ENCODE data around the gene SPECC1L.
"Not testable (repeated sequence)": the region's sequence is repeated elsewhere in the genome, so short reads cannot be mapped to it uniquely, and the experiment has no call there.

SPECC1L gene

GRCh38 chr22:24294913-24295312, 24.3 kb downstream of the SPECC1L start:
- H3K36me3 ChIP-seq (ENCODE audit: control insufficient read depth in 1 of 2, insufficient read depth in 2 of 2, low read length in 2 of 2); H4K91ac ChIP-seq (ENCODE audit: low read depth, low read length); H3K4me3 ChIP-seq (ENCODE audit: low read depth, low read length); H3K4me1 ChIP-seq (ENCODE audit: control insufficient read depth in 1 of 2, insufficient read depth in 2 of 2, low read length in 2 of 2); H3K4ac ChIP-seq (ENCODE audit: low read depth, low read length); H2BK5ac ChIP-seq (ENCODE audit: low read depth, low read length, poor library complexity); H3K9ac ChIP-seq (ENCODE audit: low read length); H3K14ac ChIP-seq (ENCODE audit: low read length); H2BK120ac ChIP-seq (ENCODE audit: insufficient read depth, low read length, poor library complexity); H3K79me2 ChIP-seq (ENCODE audit: control insufficient read depth, insufficient read depth, low read length, poor library complexity); H2AFZ ChIP-seq (ENCODE audit: insufficient read depth, low read length, poor library complexity); H3K23ac ChIP-seq (ENCODE audit: low read length); H3K4me2 ChIP-seq (ENCODE audit: low read length); H4K8ac ChIP-seq (ENCODE audit: low read depth, low read length); H2AK5ac ChIP-seq (ENCODE audit: low read length); H3K27me3 ChIP-seq (ENCODE audit: insufficient read depth, low read length); H3K27ac ChIP-seq (ENCODE audit: low read depth, low read length); H3K9me3 ChIP-seq (ENCODE audit: insufficient read depth, low read depth, low read length); H2BK12ac ChIP-seq (ENCODE audit: low read length); H4K12ac ChIP-seq (ENCODE audit: low read depth, low read length); DNase-seq; H3K79me1 ChIP-seq (ENCODE audit: low read length); H3K18ac ChIP-seq (ENCODE audit: low read length): not testable (repeated sequence)
- no CpG with 5 or more reads among the region's 1 CpG for WGBS (ENCODE audit: extremely low coverage, insufficient coverage, insufficient read length)

- not testable (repeated sequence) for H3K36me3 ChIP-seq (ENCODE audit: control insufficient read depth in 1 of 2, insufficient read depth in 2 of 2, low read length in 2 of 2); H3K4me2 ChIP-seq (ENCODE audit: low read length); H2BK120ac ChIP-seq (ENCODE audit: insufficient read depth, low read length, poor library complexity); H3K79me2 ChIP-seq (ENCODE audit: control insufficient read depth, insufficient read depth, low read length, poor library complexity); H3K9ac ChIP-seq (ENCODE audit: low read length); H3K27me3 ChIP-seq (ENCODE audit: insufficient read depth, low read length); H3K79me1 ChIP-seq (ENCODE audit: low read length); H4K91ac ChIP-seq (ENCODE audit: low read depth, low read length); H2BK5ac ChIP-seq (ENCODE audit: low read depth, low read length, poor library complexity); H2AK5ac ChIP-seq (ENCODE audit: low read length); H2BK12ac ChIP-seq (ENCODE audit: low read length); H3K4ac ChIP-seq (ENCODE audit: low read depth, low read length); H3K4me3 ChIP-seq (ENCODE audit: low read depth, low read length); H3K14ac ChIP-seq (ENCODE audit: low read length); H3K9me3 ChIP-seq (ENCODE audit: insufficient read depth, low read depth, low read length); DNase-seq; H2AFZ ChIP-seq (ENCODE audit: insufficient read depth, low read length, poor library complexity); H3K18ac ChIP-seq (ENCODE audit: low read length); H3K27ac ChIP-seq (ENCODE audit: low read depth, low read length); H4K8ac ChIP-seq (ENCODE audit: low read depth, low read length); H3K23ac ChIP-seq (ENCODE audit: low read length); H4K12ac ChIP-seq (ENCODE audit: low read depth, low read length)
- H3K4me1 ChIP-seq (ENCODE audit: control insufficient read depth in 1 of 2, insufficient read depth in 2 of 2, low read length in 2 of 2) = peaks cover 7 to 13% of the 10 kb centered on the region in 2 experiments
- no CpG with 5 or more reads among the region's 4 CpGs for WGBS (ENCODE audit: extremely low coverage, insufficient coverage, insufficient read length)
Measured at GRCh38 chr22:24298497-24299155, 28.0 kb downstream of the SPECC1L start.

DNA sequence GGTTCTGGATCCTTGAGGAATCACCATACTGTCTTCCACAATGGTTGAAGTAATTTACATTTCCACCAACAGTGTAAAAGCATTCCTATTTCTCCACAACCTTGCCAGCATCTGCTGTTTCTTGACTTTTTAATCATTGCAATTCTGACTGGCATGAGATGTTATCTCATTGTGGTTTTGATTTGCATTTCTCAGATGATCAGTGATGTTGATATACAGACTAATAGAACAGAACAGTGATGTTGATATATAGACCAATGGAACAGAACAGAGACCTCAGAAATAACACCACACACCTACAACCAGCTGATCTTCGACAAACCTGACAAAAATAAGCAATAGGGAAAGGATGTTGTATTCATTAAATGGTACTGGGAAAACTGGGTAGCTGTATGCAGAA, 29.9 kb downstream of the SPECC1L start:
- H3K4me3 ChIP-seq (ENCODE audit: low read depth, low read length); H4K91ac ChIP-seq (ENCODE audit: low read depth, low read length); H2AFZ ChIP-seq (ENCODE audit: insufficient read depth, low read length, poor library complexity); H2BK5ac ChIP-seq (ENCODE audit: low read depth, low read length, poor library complexity); H3K27ac ChIP-seq (ENCODE audit: low read depth, low read length); H2AK5ac ChIP-seq (ENCODE audit: low read length); H3K23ac ChIP-seq (ENCODE audit: low read length); H2BK120ac ChIP-seq (ENCODE audit: insufficient read depth, low read length, poor library complexity); H4K12ac ChIP-seq (ENCODE audit: low read depth, low read length); H3K9ac ChIP-seq (ENCODE audit: low read length); H3K79me1 ChIP-seq (ENCODE audit: low read length); H3K36me3 ChIP-seq (ENCODE audit: control insufficient read depth in 1 of 2, insufficient read depth in 2 of 2, low read length in 2 of 2); H2BK12ac ChIP-seq (ENCODE audit: low read length); H3K27me3 ChIP-seq (ENCODE audit: insufficient read depth, low read length); H3K14ac ChIP-seq (ENCODE audit: low read length); H4K8ac ChIP-seq (ENCODE audit: low read depth, low read length); H3K4me2 ChIP-seq (ENCODE audit: low read length); H3K18ac ChIP-seq (ENCODE audit: low read length); DNase-seq; H3K4ac ChIP-seq (ENCODE audit: low read depth, low read length); H3K9me3 ChIP-seq (ENCODE audit: insufficient read depth, low read depth, low read length); H3K79me2 ChIP-seq (ENCODE audit: control insufficient read depth, insufficient read depth, low read length, poor library complexity): not testable (repeated sequence)
- peaks cover 8 to 16% of the 10 kb centered on the region in 2 experiments for H3K4me1 ChIP-seq (ENCODE audit: control insufficient read depth in 1 of 2, insufficient read depth in 2 of 2, low read length in 2 of 2)
- no CpG with 5 or more reads among the region's 1 CpG for WGBS (ENCODE audit: extremely low coverage, insufficient coverage, insufficient read length)

DNA sequence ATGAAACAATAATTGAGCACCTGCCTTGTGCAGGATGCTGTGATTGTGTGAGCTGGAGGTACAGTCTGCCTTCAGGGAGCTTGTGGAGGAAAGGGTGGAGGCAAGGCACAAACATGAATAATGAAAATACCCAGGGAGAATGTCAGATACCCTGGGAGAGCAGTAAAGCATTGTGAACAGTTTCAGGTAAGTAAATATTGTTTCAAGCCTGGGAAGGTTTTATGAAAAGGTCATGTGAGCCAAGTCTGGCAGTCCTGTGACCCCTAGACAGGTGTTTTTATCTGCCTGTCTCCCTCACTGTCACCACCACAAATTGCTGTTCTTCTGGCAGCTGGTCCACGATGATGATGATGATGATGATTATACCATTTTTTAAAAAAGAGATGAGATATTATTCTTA, 32.0 kb downstream of the SPECC1L start:
- no peak overlapping the region for H2AK5ac ChIP-seq (ENCODE audit: low read length)
- no peak overlapping the region for H2BK120ac ChIP-seq (ENCODE audit: insufficient read depth, low read length, poor library complexity)
- no peak overlapping the region for H3K9ac ChIP-seq (ENCODE audit: low read length)
- H3K27ac ChIP-seq (ENCODE audit: low read depth, low read length) = no peak overlapping the region
- H3K4me3 ChIP-seq (ENCODE audit: low read depth, low read length) = no peak overlapping the region
- no peak overlapping the region for H2BK12ac ChIP-seq (ENCODE audit: low read length)
- H2AFZ ChIP-seq (ENCODE audit: insufficient read depth, low read length, poor library complexity) = no peak overlapping the region
- H3K14ac ChIP-seq (ENCODE audit: low read length) = no peak overlapping the region
- H4K8ac ChIP-seq (ENCODE audit: low read depth, low read length) = no peak overlapping the region
- no peak overlapping the region for H3K18ac ChIP-seq (ENCODE audit: low read length)
- peaks cover 1% of the 10 kb centered on the region for H3K79me1 ChIP-seq (ENCODE audit: low read length)
- H2BK5ac ChIP-seq (ENCODE audit: low read depth, low read length, poor library complexity) = no peak overlapping the region
- no peak overlapping the region for H4K91ac ChIP-seq (ENCODE audit: low read depth, low read length)
- H3K36me3 ChIP-seq (ENCODE audit: control insufficient read depth in 1 of 2, insufficient read depth in 2 of 2, low read length in 2 of 2) = peaks cover 4 to 7% of the 10 kb centered on the region in 2 experiments
- no peak overlapping the region for H4K12ac ChIP-seq (ENCODE audit: low read depth, low read length)
- no peak overlapping the region for H3K4me2 ChIP-seq (ENCODE audit: low read length)
- no peak overlapping the region for H3K23ac ChIP-seq (ENCODE audit: low read length)
- H3K4ac ChIP-seq (ENCODE audit: low read depth, low read length) = no peak overlapping the region
- no CpG with 5 or more reads among the region's 1 CpG for WGBS (ENCODE audit: extremely low coverage, insufficient coverage, insufficient read length)
- H3K4me1 ChIP-seq (ENCODE audit: control insufficient read depth in 1 of 2, insufficient read depth in 2 of 2, low read length in 2 of 2) = peaks cover 8 to 16% of the 10 kb centered on the region in 2 experiments
- DNase-seq = no peak
- no peaks in the 10 kb centered on the region for H3K27me3 ChIP-seq (ENCODE audit: insufficient read depth, low read length)
- H3K79me2 ChIP-seq (ENCODE audit: control insufficient read depth, insufficient read depth, low read length, poor library complexity) = peaks cover 2% of the 10 kb centered on the region
- H3K9me3 ChIP-seq (ENCODE audit: insufficient read depth, low read depth, low read length) = no peaks in the 10 kb centered on the region

Measured in trophoblast cell (in vitro differentiated cells and primary cell).